GM23248 (cell line): ENCODE results near the gene MYT1.

ENCODE experiments used
- EZH2 ChIP-seq: fragments of 200-600 bp; sonication (generic); IDR thresholded peaks from 2 replicates; pipeline ENCODE4 v1.6.1; 2018; ENCODE audit warnings: antibody characterized with exemption, mild to moderate bottlenecking; ENCODE audit not compliant: insufficient read depth, poor library complexity, severe bottlenecking
- EZH2phosphoT487 ChIP-seq: fragments of 200-600 bp; sonication (generic); IDR thresholded peaks from 2 replicates; pipeline ENCODE4 v1.6.1; 2018; ENCODE audit warnings: antibody characterized with exemption, moderate library complexity, mild to moderate bottlenecking, low read depth; ENCODE audit not compliant: insufficient read depth

DNA sequence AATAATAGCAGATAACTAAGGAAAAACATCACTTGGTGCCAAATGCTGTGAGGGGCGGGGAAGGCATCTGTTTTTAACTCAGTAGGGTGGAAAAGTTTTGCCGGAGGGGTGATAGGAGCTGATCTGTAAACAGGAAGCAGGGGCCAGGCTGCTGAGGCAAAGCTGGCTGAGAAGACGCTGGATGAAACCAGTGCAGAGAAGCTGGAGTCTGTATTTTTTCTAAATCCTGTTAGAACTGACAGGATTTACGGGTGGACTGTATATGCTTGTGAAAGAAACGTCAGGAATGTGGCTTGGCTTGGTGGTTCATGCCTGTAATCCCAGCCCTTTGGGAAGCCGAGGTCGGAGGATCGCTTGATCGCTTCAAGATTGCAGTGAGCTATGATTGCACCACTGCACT, 96.9 kb downstream of the MYT1 start:
- no peak for TF ChIP-seq EZH2
- TF ChIP-seq EZH2phosphoT487 = no peak
